Ascending aorta (tissue), 2 donors: Measurements from ENCODE around the gene KIF19. TPM values are rescaled to one million over a fixed set of nuclear protein-coding genes. Genes with fewer than 3 reads are reported as not detected.

ENCODE experiments used
- DNase-seq, 2 donors: peaks; one replicate each; pipeline ENCODE4 v3.0.0-alpha.2; 2019; ENCODE audit warnings: low spot score in 2 of 2
- H3K27ac ChIP-seq, 2 donors: fragments of 200-600 bp; sonication (generic); one replicate each; pipeline ENCODE4 v1.5.1; 2016 to 2017; ENCODE audit warnings: mild to moderate bottlenecking in 1 of 2
- H3K27me3 ChIP-seq: fragments of 200-600 bp; sonication (generic); one replicate; pipeline ENCODE4 v1.5.1; 2017
- H3K36me3 ChIP-seq, 2 donors: fragments of 200-600 bp; sonication (generic); one replicate each; pipeline ENCODE4 v1.5.1; 2016
- H3K4me1 ChIP-seq, 2 donors: fragments of 200-600 bp; sonication (generic); one replicate each; pipeline ENCODE4 v1.5.1; 2016 to 2017; ENCODE audit warnings: mild to moderate bottlenecking in 1 of 2
- H3K4me3 ChIP-seq, 2 donors: fragments of 200-600 bp; sonication (generic); one replicate each; pipeline ENCODE4 v1.5.1; 2016 to 2017; ENCODE audit warnings: mild to moderate bottlenecking in 1 of 2
- H3K9me3 ChIP-seq, 2 donors: fragments of 200-600 bp; sonication (generic); one replicate each; pipeline ENCODE4 v1.5.1; 2016
- CTCF ChIP-seq, 3 experiments: fragments of 200-600 bp in 2 of 3; fragments of 450-650 bp in 1 of 3; sonication (generic) in 2 of 3; IDR thresholded peaks; one replicate each; pipeline ENCODE4 v1.5.1; 2016 to 2019; ENCODE audit warnings: antibody characterized with exemption in 3 of 3, mild to moderate bottlenecking in 1 of 3, moderate library complexity in 1 of 3
- intact Hi-C: fragments of 100-400 bp; cut with DNase I; formaldehyde crosslinking; loops from one replicate; pipeline ENCODE4 v1.15.1; 2023
- total RNA-seq: library from RNA; depleted of rRNA; stranded (reverse); fragments of >200 nt; gene quantifications from one replicate; pipeline ENCODE4 v1.1.0, GENCODE V29; 2016

Gene KIF19
- total RNA-seq, 1 donor from 2014 or later, result 11.7 TPM

DNA sequence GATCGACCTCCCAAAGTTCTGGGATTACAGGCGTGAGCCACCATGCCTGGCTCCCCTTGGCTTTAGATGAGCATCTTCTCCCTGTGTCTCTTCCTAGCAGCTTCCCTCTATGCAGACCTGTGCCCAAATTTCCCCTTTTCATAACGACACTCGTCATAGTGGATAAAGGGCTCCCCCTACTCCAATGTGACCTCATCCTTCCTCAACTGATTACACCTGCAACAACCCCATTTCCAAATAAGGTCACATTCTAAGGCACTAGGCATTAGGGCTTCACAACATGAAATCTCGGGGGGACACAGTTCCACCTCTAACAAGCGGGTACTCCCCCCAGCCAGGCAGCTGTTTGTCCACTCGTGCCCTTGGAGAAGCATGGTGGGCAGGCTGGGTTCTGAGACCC, 10.3 kb downstream of the KIF19 start:
- H3K27ac ChIP-seq, result no peak overlapping the region
- intact Hi-C loops, result no loop called here
- H3K4me1 ChIP-seq, result no peaks in the 10 kb centered on the region
- no peaks in the 10 kb centered on the region for H3K36me3 ChIP-seq
- no peaks in the 10 kb centered on the region for H3K9me3 ChIP-seq
- H3K4me3 ChIP-seq, result no peak overlapping the region
- no peaks in the 10 kb centered on the region for H3K27me3 ChIP-seq
- DNase-seq, result no peak
- TF ChIP-seq CTCF (IDR thresholded peaks at IDR 0.05), result no peak

GRCh38 chr17:74337834-74338500, 11.9 kb downstream of the KIF19 start:
- H3K4me3 ChIP-seq, result no peak overlapping the region
- H3K36me3 ChIP-seq, result no peaks in the 10 kb centered on the region
- DNase-seq, result no peak
- no peak for TF ChIP-seq CTCF (IDR thresholded peaks at IDR 0.05)
- H3K4me1 ChIP-seq, result no peaks in the 10 kb centered on the region
- no peaks in the 10 kb centered on the region for H3K27me3 ChIP-seq
- H3K27ac ChIP-seq, result no peak overlapping the region
- no peaks in the 10 kb centered on the region for H3K9me3 ChIP-seq
- intact Hi-C loops, result no loop called here

DNA sequence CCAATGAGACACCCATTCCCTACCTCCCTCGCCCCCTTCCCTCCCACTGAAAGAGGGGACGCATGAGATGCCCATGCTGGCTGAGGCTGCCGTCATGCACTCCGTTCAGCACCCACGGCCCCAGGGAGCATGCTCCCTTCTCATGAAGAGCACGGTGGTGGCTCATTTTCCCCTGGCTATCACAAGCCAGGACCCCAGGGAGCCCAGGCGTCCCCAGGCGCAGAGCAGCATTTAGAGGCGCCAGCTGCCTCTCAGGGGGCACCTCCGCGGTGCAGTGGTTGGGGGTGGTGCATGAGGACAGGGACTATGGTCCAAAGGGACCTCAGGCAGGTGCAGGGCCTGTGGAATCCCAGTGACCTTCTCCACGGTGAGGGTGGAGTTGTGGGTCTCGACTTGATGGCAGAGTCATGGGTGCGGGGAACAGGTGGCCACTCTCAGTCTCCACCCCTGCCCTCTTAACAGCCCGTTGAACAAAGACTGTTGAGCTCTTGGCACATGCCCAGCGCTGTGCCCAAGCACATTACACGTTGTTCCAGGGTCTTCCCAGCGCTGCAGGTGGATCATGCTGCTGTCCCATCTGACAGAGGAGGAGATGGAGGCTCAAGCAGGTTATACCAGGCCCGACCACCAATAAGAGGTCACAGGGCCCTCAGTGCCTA, 13.6 kb downstream of the KIF19 start:
- no peak for DNase-seq
- no peak overlapping the region for H3K27ac ChIP-seq
- intact Hi-C loops, result no loop called here

DNA sequence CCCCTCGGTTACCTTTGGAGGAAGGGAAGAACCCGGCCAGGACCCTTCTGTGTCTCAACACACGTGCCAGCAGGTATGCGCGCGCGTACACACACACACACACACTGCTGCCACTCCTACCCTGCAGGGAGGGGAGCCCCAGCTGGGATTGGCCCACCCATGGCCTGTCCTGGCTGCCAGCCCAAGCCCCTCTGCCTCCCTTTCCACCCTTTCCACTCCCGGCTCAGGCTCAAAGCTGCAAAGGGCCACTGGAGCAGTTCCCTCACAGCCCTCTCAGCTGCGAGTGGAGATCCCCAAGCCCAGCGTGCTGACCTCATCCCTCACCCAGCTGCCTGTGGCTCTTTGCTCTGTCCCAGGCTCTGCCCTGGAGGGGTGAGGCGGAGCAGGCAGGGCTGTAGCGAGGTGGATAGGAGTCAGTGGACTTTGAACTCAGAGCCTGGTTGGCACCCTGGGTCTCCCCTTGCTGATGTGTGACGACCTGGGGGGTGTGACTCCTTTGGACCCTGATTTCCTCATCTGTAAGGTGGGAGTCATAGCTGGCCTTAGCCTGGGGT, 14.5 kb downstream of the KIF19 start:
- no peaks in the 10 kb centered on the region for H3K9me3 ChIP-seq
- TF ChIP-seq CTCF (IDR thresholded peaks at IDR 0.05), result no peak
- no peak overlapping the region for H3K27ac ChIP-seq

More for the DNA sequence above, 13.6 kb downstream of the KIF19 start:
- H3K36me3 ChIP-seq, result no peaks in the 10 kb centered on the region
- no peaks in the 10 kb centered on the region for H3K9me3 ChIP-seq
- no peak for TF ChIP-seq CTCF (IDR thresholded peaks at IDR 0.05)
- H3K4me1 ChIP-seq, result no peaks in the 10 kb centered on the region
- no peaks in the 10 kb centered on the region for H3K27me3 ChIP-seq
- no peak overlapping the region for H3K4me3 ChIP-seq

DNA sequence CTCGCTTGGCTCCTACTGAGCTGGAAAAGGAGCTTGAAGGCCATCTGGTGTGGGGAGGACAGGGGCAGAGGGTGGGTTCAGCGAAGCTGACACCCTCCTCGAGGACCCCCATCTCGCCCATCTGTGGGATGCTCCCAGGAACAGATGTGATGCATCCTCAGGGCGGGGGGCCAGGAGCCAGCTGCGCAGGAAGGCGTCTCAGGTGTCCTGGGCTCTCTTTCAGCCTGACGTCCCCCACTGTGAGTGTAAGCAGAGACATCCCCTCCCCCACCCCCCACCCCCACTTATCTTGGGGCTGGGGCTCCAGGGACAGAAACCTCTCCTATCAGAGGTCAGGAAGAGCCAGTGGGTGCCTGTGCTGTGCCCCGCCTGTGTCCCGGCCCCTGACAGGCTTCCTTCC, 16.2 kb downstream of the KIF19 start:
- DNase-seq, result no peak
- Histone ChIP-seq H3K4me1 (no peaks in the 10 kb centered on the region), H3K27me3 (no peaks in the 10 kb centered on the region), H3K4me3 (no peak overlapping the region), H3K9me3 (no peaks in the 10 kb centered on the region), H3K27ac (no peak overlapping the region), H3K36me3 (no peaks in the 10 kb centered on the region)
- intact Hi-C loops, result no loop called here
- TF ChIP-seq CTCF (IDR thresholded peaks at IDR 0.05), result no peak

More for the DNA sequence above, 14.5 kb downstream of the KIF19 start:
- Histone ChIP-seq H3K4me3 (no peak overlapping the region), H3K27me3 (no peaks in the 10 kb centered on the region), H3K36me3 (no peaks in the 10 kb centered on the region), H3K4me1 (no peaks in the 10 kb centered on the region)
- intact Hi-C loops, result no loop called here
- DNase-seq, result no peak
